Smooth muscle cell (in vitro differentiated cells): ENCODE data around the gene TMEM176B. TPM values are rescaled to one million over a fixed set of nuclear protein-coding genes. Genes with fewer than 3 reads are reported as not detected.

Experiments
- DNase-seq: peaks from one replicate; lab custom pipeline; 2025; ENCODE audit not compliant: unreplicated experiment; lab: John Stamatoyannopoulos, UW
- H2AFZ ChIP-seq: fragments of 200-600 bp; sonication (generic); 2 replicates; pipeline ENCODE4 v1.6.0; 2016; ENCODE audit warnings: antibody characterized with exemption, low read depth, mild to moderate bottlenecking
- H3F3A ChIP-seq: fragments of 200-600 bp; sonication (generic); 2 replicates; pipeline ENCODE4 v1.6.0; 2017; ENCODE audit warnings: antibody characterized with exemption, low read depth
- H3K27ac ChIP-seq: fragments of 200-600 bp; sonication (generic); 2 replicates; pipeline ENCODE4 v1.5.1; 2016; ENCODE audit warnings: low read depth, mild to moderate bottlenecking
- H3K27me3 ChIP-seq: fragments of 200-600 bp; sonication (generic); 2 replicates; pipeline ENCODE4 v1.6.1; 2016; ENCODE audit warnings: low read depth, mild to moderate bottlenecking
- H3K36me3 ChIP-seq: fragments of 200-600 bp; sonication (generic); 2 replicates; pipeline ENCODE4 v1.5.1; 2016; ENCODE audit warnings: low read depth
- H3K4me1 ChIP-seq: fragments of 200-600 bp; sonication (generic); 2 replicates; pipeline ENCODE4 v1.5.1; 2016; ENCODE audit warnings: low read depth
- H3K4me2 ChIP-seq: fragments of 200-600 bp; sonication (generic); 2 replicates; pipeline ENCODE4 v1.6.0; 2016; ENCODE audit warnings: mild to moderate bottlenecking
- H3K4me3 ChIP-seq: fragments of 200-600 bp; sonication (generic); 2 replicates; pipeline ENCODE4 v1.5.1; 2016; ENCODE audit warnings: mild to moderate bottlenecking
- H3K79me2 ChIP-seq: fragments of 200-600 bp; sonication (generic); 2 replicates; pipeline ENCODE4 v1.6.0; 2016; ENCODE audit warnings: low read depth, mild to moderate bottlenecking
- H3K9ac ChIP-seq: fragments of 200-600 bp; sonication (generic); 2 replicates; pipeline ENCODE4 v1.6.0; 2016; ENCODE audit warnings: low read depth
- H3K9me3 ChIP-seq: fragments of 200-600 bp; sonication (generic); replicated peaks from 2 replicates; pipeline ENCODE4 v1.5.1; 2016; ENCODE audit warnings: low read depth
- H4K20me1 ChIP-seq: fragments of 200-600 bp; sonication (generic); 2 replicates; pipeline ENCODE4 v1.6.0; 2016; ENCODE audit warnings: low read depth
- WGBS: methylation state at CpG from one replicate; pipeline ENCODE4 v1.1.7; 2016; ENCODE audit warnings: low lambda C conversion rate; 5-methylcytosine and 5-hydroxymethylcytosine counted together
- polyA plus RNA-seq: library from polyadenylated mRNA; unstranded; fragments of >200 nt; fragmentation: Nextera tagmentation; extraction: Ambion mirVana; gene quantifications from 2 replicates; pipeline ENCODE4 v1.2.1, GENCODE V29; 2016
- total RNA-seq: library from RNA; depleted of rRNA; stranded (reverse); fragments of >200 nt; gene quantifications from 2 replicates; pipeline ENCODE4 v1.2.3, GENCODE V29; 2014
- TF ChIP-seq, protein P1 (sequence below): fragments of 200-600 bp; sonication (generic); IDR thresholded peaks from 2 replicates; pipeline ENCODE4 v1.5.1; 2017; ENCODE audit warnings: borderline replicate concordance, mild to moderate bottlenecking, antibody characterized with exemption; ENCODE audit not compliant: insufficient read depth, poor library complexity, severe bottlenecking

The TMEM176B gene
- total and polyA plus RNA-seq, 2 experiments from 2014 or later = 52.8 to 108 TPM

DNA sequence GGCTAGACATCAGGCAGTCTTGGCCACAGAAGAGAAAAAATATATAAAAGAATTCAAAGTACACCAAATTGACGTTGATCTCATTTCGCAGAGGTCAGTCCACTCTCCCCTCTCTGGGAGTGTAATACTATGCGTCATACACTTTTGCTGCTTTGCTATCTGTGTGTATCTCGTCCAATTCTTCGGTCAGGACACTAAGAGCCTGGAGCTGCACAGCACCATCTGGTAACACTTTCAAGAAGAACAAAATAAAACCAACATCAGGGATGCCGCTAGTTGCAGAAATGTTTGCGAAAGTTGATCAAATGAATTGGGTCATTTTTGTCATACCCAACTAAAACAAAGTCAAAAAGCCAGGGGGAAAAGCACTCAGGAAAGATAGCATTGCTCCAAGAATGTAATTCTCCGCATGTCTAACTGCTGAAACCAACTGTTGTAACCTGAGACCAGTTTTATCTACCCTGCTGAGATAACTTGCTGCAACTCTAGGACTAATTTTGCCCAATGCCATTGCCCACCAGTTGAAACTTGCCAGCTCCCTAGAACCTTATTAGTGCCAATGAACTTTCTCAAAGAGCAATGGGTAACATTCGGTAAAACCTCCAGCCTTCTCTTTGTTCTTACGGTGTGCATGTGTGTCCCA is 23.4 kb upstream of the TMEM176B start:
- Histone ChIP-seq H3K27ac (no peak overlapping the region), H3K9ac (no peak overlapping the region), H3K4me2 (no peak overlapping the region), H3K9me3 (no peaks in the 10 kb centered on the region), H3K36me3 (no peaks in the 10 kb centered on the region), H4K20me1 (no peaks in the 10 kb centered on the region), H3K4me3 (no peak overlapping the region), H3K79me2 (no peaks in the 10 kb centered on the region), H3K4me1 (no peaks in the 10 kb centered on the region), H3F3A (no peaks in the 10 kb centered on the region), H3K27me3 (peaks cover 5% of the 10 kb centered on the region), H2AFZ (no peak overlapping the region)
- TF ChIP-seq, protein P1, sequence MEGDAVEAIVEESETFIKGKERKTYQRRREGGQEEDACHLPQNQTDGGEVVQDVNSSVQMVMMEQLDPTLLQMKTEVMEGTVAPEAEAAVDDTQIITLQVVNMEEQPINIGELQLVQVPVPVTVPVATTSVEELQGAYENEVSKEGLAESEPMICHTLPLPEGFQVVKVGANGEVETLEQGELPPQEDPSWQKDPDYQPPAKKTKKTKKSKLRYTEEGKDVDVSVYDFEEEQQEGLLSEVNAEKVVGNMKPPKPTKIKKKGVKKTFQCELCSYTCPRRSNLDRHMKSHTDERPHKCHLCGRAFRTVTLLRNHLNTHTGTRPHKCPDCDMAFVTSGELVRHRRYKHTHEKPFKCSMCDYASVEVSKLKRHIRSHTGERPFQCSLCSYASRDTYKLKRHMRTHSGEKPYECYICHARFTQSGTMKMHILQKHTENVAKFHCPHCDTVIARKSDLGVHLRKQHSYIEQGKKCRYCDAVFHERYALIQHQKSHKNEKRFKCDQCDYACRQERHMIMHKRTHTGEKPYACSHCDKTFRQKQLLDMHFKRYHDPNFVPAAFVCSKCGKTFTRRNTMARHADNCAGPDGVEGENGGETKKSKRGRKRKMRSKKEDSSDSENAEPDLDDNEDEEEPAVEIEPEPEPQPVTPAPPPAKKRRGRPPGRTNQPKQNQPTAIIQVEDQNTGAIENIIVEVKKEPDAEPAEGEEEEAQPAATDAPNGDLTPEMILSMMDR = no peak
- 76% methylated on average over 10 of the region's 10 CpGs for WGBS
- DNase-seq = no peak

DNA sequence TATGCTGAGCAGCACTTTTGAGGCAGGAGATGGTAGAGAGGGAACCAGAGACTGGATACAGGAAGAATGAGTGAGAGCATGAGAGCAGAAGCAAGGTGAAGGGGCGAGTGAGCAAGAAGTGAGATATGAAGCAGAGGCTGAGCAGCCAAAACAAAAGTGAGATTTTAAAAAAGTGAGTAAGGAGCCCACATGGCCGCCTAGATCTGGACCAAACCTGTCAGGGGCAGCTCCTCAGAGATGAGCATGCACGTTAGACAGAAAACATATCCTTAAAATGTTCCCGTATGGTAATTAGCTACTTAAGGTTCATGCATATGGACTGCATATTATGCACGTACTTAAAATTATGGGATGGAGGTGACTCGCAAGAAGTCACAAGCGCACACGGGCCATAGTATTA is 22.9 kb upstream of the TMEM176B start:
- Histone ChIP-seq H3K79me2 (no peaks in the 10 kb centered on the region), H3F3A (no peaks in the 10 kb centered on the region), H2AFZ (no peak overlapping the region), H3K4me3 (no peak overlapping the region), H4K20me1 (no peaks in the 10 kb centered on the region), H3K36me3 (no peaks in the 10 kb centered on the region), H3K9me3 (no peaks in the 10 kb centered on the region), H3K27me3 (peaks cover 5% of the 10 kb centered on the region), H3K4me1 (no peaks in the 10 kb centered on the region), H3K27ac (no peak overlapping the region), H3K9ac (no peak overlapping the region), H3K4me2 (no peak overlapping the region)
- 90% methylated on average over 8 of the region's 8 CpGs for WGBS
- TF ChIP-seq, protein P1 = no peak
- DNase-seq = no peak

DNA sequence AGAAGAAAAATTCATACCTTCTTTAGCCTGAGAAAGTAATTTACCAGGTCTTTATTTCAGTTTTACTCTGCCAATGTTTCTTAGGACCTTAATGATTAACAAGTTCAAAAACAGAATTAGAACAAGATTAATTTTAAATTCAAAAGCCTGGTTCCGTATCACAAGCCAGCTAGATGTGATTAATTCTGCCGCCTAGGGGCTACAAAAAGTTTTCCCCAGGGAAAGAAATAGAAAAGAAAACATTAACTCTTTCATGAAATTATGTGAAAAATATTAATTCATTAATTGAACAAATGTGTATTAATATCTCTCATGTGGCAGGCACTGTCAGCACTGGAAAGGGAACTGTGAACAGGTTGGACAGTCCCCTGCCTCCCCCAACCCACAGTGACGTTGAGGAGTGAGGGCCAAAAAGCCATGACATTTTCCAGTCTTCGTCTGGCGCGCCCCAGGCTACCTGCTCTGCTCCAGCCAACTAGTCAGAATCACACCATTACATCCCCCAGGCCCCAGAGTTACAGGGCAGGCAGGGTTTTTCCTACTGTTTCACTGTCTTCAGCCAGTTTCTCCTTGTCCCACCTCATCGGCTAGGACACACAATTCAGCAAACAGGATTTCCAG is 20.5 kb upstream of the TMEM176B start:
- Histone ChIP-seq H3K79me2 (no peaks in the 10 kb centered on the region), H3K9me3 (no peaks in the 10 kb centered on the region), H3K4me3 (no peak overlapping the region), H3F3A (no peaks in the 10 kb centered on the region), H2AFZ (no peak overlapping the region), H3K27me3 (no peaks in the 10 kb centered on the region), H3K27ac (no peak overlapping the region), H3K36me3 (no peaks in the 10 kb centered on the region), H3K9ac (no peak overlapping the region), H3K4me2 (no peak overlapping the region), H4K20me1 (no peaks in the 10 kb centered on the region), H3K4me1 (no peaks in the 10 kb centered on the region)
- 77% methylated on average over 7 of the region's 7 CpGs for WGBS
- TF ChIP-seq, protein P1 = no peak
- DNase-seq = no peak

DNA sequence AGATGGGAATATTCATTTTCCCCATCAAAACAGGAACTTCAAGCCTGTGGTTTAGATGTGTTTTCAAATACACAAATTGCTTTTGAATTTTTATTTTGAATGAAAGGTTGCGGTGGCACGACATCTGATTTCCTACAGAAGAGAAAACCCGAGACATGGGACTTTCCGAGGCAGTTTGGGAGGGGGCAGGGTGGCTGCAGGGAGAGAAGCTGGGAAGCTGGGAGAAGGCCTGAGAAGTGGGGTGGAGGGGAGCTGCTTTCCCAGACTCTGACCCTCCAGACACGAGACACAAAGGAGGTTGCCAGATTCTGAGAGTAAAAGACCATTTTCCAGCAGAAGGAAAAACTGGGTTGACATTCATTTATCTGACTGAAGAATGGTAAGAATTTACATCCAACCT is 20.0 kb upstream of the TMEM176B start:
- Histone ChIP-seq H2AFZ (peak overlapping the region; percentile 43), H3F3A (no peaks in the 10 kb centered on the region), H3K27ac (no peak overlapping the region), H3K4me2 (no peak overlapping the region), H3K9me3 (no peaks in the 10 kb centered on the region), H3K9ac (no peak overlapping the region), H3K4me3 (no peak overlapping the region), H3K36me3 (no peaks in the 10 kb centered on the region), H3K79me2 (no peaks in the 10 kb centered on the region), H3K4me1 (no peaks in the 10 kb centered on the region), H4K20me1 (no peaks in the 10 kb centered on the region), H3K27me3 (no peaks in the 10 kb centered on the region)
- DNase-seq = no peak
- TF ChIP-seq, protein P1 = no peak
- WGBS = 69% methylated on average over 5 of the region's 5 CpGs
